HG02642 (cell line): ENCODE data around the gene PRSS16.
"Not testable (repeated sequence)": the region's sequence is repeated elsewhere in the genome, so short reads cannot be mapped to it uniquely, and the experiment has no call there.

Experiments
- ATAC-seq: cut with Tn5 transposase; IDR thresholded peaks from one replicate; pipeline ENCODE4 v1.9.1; 2021; ENCODE audit warnings: mild to moderate bottlenecking; ENCODE audit not compliant: unreplicated experiment, poor library complexity

PRSS16 gene, protein sequence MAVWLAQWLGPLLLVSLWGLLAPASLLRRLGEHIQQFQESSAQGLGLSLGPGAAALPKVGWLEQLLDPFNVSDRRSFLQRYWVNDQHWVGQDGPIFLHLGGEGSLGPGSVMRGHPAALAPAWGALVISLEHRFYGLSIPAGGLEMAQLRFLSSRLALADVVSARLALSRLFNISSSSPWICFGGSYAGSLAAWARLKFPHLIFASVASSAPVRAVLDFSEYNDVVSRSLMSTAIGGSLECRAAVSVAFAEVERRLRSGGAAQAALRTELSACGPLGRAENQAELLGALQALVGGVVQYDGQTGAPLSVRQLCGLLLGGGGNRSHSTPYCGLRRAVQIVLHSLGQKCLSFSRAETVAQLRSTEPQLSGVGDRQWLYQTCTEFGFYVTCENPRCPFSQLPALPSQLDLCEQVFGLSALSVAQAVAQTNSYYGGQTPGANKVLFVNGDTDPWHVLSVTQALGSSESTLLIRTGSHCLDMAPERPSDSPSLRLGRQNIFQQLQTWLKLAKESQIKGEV

DNA sequence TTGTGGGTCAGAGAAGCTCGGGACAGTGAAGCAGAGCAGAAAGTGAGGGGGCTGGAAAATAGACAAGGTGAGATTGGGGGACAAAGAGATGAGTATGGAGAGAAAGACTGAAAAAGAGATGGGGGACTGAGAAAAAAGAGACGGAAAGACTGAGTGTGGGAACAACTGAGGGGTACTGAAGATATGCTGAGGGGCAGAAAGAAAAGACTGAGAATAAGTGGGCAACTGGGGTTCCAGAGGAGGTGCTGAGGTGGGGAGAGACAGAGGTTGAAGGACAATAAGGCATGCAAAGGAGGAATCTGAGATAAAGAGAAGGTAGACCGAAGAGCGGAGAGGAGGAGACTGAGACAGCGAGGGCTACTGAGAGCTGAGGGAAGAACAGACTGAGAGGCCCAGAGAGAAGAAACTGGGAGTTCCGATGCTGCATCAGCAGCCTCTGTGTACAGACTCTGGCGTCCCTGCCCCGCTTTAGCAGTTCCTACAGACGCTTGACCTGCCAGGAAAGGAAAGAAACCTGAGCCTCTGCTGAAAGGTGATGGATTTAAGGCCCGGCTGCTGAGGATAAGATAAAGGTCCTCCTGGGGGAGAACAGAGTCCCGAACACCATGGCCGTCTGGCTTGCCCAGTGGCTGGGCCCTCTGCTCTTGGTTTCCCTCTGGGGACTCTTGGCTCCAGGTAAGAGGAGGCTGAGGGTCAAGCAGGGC lies at the start of gene PRSS16:
Gene PRSS16 (plus strand): TSS at position 569 of the 704 bp plus-strand sequence. CDS start 37 bp downstream, at position 606.
- no peak for ATAC-seq

DNA sequence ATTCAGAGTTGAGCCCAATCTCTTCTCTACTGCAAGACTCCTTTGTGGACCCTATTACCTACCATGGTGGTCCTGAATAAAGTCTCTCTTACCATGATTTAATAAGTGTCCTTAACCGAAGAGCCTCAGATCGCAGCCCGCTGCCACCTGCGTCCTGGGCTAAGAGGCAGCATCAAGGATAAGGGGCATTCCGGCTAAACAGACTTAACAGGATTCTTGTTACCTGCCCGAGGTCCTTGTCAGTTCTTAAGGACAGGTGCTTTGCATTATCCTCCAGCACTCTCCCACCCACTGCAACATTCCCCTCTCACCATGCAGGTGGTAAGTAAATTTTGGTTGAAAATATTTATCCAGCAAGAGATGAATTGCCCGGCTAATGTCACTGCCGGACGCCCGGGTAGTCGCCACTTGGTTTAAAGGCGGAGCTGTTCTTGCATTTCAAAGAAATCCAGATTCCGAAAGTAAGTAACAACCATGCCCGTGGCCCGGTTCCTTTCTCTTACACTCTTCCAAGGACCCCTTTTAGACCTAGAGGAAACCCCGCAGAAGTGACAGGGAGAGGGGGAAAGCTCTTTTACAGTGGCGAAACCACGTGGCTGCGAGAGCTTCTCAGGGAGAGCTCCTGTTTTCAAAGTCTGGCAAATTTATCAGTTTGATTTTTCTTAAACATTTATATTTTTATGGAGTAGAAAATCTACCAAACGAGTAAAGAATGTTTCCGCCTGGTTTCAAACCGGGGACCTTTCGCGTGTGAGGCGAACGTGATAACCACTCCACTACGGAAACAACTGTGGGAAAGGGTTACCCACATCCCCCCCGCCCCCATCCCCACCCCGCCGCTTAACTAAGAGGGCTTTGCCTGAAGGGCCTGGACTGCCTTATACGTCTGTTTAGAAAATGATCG lies 41.9 kb upstream of the PRSS16 start:
- ATAC-seq: no peak

DNA sequence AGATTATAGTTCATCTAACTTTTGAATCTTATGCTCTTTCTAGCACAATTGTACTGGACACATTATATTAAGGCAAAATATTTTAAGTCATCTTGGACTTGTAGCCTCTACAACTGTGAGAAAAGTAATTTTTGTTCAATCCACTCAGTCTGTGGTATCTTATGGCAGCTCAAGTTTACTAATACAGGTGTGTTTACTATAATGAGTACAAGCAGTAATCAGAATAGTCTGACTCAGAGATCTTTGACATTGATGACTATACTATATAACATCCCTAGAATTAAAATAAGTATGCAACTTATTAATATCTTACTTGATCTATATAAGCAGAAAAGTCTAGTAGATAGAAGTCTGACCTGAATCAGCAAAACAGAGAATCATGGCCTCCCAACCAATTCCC lies 40.7 kb upstream of the PRSS16 start:
- ATAC-seq: no peak

DNA sequence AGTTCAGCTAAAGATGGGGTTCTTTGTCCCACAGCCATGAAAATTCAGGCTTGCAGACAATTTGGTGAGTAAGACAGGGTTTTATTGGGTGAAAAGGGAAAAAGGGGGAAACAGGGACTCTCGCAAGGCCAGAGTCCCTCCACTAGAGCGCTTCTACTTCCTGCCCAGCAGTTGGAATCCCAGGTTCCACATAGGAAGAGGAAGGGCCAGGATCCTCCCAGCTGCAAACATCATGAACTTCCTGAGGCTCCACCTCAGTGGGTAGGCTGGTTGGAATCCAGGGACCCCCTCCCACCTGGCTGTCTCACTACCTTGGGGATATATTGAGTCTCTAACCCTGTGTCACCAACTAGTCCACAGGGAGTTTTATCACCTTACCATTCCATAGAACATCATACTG lies 39.5 kb upstream of the PRSS16 start:
- no peak for ATAC-seq

DNA sequence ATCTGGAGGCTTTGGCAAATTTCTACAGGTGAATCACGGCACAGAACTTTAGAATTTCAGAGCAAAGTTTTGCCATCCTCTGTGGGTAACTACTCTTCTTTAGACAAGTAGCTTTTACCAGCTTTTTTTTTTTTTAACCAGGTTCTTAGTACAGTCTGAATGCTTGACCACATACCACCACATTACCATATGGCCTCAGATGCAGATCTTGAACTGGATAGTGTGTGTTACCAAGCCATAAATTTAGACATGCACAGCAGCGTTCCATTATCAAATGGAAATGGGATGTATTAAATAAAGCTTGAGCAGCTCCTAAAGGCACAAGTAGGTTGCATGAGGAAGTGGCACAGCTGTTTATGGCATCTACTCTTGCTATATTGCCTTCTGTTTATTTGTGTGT lies 38.3 kb upstream of the PRSS16 start:
- ATAC-seq: no peak

DNA sequence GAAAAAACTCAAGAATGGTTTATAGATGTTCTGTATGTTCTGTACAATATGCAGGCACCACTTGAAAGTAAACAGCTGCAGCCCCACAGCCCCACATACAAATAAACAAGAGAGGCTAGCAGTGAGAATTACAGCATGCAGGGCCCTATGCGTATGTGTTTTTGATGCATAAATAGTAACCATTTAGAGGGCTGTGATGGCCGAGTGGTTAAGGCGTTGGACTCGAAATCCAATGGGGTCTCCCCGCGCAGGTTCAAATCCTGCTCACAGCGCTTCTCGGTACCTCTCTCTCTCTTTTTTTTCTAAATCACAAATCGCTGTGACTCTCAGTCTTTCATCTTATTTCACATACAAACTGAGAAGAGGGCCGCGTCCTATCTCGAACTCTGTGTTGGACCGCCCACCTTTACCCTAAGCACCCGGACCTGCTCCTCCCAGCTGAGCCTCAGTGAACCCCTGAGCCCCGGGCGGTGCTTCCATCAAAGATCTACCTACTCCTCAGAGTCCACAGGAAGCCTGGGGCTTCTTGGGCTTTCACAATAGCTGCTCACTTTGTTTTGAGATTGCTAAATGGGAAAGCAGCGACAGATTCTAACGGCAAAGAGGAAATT lies 37.7 kb upstream of the PRSS16 start:
- ATAC-seq: no peak

DNA sequence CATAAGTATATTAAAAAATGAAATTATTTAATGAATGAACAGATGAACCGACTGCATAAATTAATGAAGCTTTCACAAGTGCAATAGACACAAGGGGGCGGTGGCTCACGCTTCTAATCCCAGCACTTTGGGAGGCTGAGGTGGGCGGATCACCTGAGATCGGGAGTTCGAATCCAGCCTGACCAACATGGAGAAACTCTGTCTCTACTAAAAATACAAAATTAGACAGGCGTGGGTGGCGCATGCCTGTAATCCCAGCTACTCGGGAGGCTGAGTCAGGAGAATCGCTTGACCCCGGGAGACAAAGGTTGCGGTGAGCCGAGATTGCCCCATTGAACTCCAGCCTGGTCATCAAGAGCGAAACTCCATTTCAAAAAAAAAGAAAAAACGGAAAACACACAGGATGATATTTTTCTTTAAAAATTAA lies 34.4 kb upstream of the PRSS16 start:
- not testable (repeated sequence) for ATAC-seq

DNA sequence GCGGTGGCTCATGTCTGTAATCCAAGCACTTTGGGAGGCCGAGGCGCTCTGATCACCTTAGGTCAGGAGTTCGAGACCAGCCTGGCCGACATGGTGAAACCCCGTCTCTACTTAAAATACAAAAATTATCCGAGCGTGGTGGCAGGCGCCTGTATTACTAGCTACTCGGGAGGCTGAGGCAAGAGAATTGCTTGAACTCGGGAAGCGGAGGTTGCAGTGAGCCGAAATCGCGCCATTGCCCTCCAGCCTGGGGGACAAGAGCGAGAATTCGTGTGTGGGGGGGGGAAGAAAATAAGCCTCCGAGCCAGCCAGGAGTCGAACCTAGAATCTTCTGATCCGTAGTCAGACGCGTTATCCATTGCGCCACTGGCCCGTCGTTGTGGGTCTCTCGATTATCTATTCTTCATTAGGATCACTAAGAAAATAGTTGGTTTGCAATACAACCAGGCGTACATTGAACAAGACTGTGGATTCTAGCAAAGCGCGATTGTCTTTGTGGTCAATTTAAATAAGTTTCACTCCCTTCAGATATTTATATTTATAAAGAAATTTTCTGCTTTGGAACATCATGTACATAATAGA lies 33.9 kb upstream of the PRSS16 start:
- no peak for ATAC-seq

DNA sequence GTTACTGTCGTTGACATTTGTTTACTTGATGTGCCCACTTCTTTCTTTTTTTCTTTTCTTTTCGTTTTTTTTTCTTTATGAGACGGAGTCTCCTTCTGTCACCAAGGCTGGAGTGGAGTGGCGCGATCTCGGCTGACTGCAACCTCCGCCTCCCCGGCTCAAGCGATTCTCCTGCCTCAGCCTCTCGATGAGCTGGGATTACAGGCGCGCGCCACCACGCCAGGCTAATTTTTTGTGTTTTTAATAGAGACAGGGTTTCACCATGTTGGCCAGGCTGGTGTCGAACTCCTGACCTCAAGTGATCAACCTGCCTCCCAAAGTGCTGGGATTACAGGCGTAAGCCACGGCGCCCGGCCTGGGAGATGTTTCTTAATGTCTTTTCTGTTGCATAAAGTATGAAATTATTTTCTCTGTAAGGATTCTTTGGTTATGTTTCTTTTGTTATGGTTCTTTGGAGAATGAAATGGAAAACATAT lies 33.3 kb upstream of the PRSS16 start:
- no peak for ATAC-seq

DNA sequence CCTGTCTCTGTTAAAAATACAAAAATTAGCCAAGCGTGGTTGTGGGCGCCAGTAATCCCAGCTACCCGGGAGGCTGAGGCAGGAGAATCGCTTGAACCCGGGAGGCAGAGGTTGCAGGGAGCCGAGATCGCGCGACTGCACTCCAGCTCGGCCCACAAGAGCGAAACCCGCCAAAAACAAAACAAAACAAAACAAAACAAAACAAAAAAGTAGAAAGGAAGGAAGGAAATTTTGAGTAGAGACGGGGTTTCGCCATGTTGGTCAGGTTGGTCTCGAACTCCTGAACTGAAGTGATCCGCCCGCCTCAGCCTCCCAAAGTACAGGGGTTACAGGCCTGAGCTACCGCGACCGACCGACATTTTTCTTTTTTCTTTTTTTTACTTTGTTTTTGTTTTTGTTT lies 30.6 kb upstream of the PRSS16 start:
- ATAC-seq: no peak

DNA sequence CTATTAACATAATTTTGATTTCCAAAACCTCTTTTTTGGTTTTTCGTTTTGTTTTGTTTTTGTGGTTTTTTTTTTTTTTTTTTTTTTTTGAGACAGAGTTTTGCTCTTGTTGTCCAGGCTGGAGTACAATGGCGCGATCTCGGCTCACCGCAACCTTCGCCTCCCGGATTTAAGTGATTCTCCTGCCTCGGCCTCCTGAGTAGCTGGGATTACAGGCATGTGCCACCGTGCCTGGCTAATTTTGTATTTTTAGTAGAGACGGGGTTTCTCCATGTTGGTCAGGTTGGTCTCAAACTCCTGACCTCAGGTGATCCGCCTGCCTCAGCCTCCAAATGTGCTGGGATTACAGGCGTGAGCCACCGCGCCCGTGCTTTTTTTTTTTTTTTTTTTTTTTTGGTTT lies 24.5 kb upstream of the PRSS16 start:
- not testable (repeated sequence) for ATAC-seq

DNA sequence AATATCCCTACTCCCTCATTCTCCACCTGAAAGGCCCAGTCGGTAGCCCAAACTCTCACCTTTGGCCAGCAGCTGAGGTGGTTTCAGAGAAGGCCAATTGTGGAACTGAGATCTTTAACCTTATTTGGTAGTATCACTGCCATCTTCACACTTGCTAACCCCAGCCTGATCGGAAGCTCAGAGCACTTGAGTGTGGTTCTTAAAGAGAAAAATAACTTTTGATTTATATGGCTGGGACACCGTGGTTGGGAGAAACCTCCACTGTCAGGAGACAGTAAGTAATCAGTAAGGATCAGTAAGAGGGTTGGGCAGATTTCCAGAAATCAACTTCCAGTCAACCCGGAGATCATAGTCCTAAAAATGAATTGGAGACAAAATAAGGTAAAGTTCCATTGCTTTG lies 22.8 kb upstream of the PRSS16 start:
- ATAC-seq: no peak

DNA sequence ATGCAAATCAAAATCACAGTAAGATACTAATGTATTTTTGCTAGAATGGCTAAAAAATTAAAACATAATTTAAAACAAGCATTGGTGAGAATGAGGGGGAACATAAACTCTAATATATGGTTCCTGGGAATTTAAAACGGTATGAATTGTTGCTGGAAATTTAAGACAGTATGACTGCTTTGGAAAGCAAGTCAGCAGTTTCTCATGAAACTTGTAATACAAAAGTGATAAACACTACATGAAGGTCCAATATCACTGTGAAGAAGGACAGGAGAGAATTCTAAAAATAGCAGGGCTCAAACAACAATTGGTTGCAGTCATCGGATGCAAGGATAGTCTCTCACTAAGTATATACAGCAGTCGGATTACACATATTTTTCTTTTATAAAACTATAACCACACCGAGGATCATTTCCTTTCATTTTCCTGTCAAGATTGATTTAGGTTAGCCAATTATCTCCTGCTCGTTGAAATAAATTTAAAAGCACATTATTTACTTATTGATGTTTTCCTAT lies 18.5 kb upstream of the PRSS16 start:
- ATAC-seq: no peak

DNA sequence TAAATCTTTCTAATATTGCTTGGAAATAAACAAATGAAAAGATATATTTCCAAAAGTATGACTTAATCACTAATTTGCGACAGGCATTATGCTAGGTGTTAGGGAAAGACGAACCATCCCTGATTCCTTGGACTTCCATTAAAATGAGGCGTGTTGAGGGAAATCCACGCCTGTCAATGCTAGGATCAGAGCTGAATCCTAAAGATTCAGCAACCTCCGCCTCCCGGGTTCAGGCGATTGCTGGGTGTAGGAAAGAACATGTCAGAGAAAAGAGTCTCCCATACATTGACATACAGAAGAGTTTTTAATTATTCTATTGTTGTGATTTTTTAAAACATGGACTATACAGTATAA lies 16.8 kb upstream of the PRSS16 start:
- no peak for ATAC-seq

DNA sequence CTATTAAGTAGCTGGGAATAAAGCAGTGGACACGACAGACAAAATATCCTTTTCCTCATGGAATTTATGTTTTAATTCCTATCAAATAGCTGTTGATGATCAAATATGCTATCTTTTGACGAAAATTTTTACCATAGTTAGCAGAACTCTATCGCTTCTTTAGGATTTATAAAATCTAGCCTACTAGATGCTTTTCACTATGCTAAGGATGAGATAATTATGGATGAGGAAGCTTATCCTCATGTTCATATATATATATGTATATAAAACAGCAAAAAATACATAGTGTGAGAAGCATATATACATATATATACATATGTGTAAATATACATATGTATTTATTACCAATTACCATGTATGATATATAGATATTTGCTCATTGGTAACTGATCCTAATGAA lies 12.9 kb upstream of the PRSS16 start:
- no peak for ATAC-seq

DNA sequence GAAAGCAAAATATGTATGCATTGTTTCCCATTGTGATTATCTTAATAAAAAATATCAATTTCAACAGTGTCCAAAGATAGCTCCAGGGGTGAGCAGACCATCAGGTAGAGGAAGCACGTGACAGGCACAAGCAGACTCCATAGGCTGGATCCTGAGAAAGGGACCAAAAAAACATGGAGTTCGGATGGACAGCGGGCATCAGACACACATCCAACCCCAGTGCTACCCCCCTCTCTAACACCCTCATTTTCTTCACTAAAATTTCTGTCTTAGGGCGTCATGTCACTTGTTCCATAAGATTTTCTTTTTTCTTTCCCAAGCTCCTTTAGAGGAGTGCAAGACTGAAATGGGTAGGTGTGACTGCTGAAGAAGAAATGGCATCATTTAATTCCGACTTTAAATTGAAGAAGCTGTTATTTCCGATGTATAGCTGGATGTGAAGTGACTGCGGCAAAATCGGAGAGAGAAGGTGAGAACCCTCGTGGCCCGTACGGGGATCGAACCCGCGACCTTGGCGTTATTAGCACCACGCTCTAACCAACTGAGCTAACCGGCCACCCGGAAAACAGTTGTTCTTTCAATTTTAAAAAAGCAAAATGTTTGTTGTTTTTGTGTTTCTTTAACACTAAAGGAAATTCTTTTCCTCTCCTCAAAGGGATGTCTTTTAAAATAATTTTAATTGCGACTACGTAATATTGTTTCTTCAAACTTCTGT lies 10.3 kb upstream of the PRSS16 start:
- ATAC-seq: no peak

DNA sequence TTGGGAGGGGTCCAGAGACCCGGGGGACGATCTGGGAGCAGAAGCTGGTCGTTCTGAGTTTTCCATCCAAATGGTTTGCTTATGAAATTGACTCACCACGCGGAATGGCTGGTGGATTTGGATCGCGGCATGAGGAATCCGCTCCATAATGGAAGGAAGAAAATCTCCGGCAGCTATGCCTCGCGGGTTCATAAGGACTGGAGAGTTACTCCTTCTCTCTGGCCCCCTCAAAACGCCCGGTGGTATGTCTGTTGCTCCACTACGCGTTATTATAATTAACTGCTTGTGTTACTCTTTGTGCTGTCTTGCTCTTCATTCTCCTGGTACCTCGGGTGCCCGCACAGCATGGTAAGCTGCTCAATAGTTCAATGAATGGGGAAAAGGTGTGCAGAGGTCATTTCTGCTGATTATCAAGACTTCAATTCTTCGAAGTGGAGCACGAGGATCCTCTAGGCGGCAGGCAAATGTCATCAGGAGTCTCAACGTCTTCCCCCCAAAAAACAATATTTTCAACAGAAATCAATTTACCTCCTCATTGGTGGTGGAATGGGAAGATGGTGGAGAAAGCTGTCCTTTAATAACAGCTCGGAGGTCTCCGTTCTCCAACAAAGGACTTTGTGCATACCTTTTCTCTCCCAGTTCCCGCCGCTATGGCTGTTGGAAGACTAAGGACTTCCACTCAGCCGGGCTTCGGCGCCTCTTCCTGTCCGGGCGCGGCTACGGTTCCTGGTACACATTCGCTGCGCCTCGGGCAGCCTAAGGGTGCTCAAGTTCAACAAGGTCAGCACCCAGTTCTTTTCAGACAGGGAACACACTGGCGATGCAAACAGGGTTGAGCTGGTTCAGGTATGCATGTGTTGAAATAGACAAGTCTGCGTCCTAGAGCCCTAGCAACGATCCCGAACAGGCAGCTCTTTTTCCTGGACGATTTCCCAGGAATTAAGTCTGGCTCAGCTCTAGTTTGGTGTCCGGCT lies 9.2 kb upstream of the PRSS16 start:
- ATAC-seq: no peak

DNA sequence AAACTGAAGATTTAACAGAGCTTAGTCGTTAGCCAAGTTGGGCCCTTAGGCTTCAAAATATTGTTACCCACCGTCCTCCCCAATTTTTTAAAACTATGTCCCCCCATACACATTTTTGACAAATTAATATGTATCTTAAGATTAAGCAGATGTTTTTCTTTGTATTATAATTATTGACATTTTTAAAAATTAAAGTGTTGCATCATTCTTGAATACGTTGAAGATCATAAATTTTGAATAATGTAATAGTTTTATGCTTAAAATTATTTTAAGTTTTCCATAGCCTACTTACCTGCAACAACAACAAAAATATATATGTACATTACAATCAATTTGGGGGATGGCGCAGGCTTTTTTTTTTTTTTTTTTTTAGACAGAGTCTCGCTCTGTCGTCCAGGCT lies 8.2 kb upstream of the PRSS16 start:
- no peak for ATAC-seq
